ENCODE measurements around the gene MYADM. TPM values are rescaled to one million over a fixed set of nuclear protein-coding genes. Genes with fewer than 3 reads are reported as not detected.

MYADM gene
- total and polyA plus RNA-seq, 4 donors = 18.2 to 80.3 (median 36.6) TPM

DNA sequence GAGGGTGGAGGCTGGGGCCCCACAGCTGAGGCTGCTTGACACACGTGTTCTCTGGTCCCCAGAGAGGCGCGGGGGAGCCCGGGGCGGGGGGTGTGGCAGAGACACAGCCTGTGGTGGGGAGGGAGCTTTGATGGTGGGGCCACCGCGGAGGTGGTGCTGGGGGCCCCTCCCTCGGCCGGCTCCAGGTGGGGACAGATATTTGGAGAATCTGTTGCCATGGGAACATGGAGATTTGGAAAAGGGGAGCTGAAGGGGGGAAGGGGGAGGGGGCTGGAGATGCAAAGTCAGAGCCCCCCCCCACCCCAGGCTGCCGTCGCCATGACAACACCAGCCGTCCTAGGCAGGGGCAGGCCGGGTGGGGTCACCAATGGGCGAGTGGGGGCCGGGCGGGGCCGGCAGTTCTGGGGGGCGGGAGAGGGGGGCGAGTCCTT, 15.6 kb downstream of the MYADM start:
- peaks cover 46% of the 10 kb centered on the region for H3K27me3 ChIP-seq (ENCODE audit: control insufficient read depth, insufficient read depth, low read length)
- peaks cover 30% of the 10 kb centered on the region for H3K4me1 ChIP-seq (ENCODE audit: control insufficient read depth, insufficient read depth, low read length)
- WGBS (ENCODE audit: insufficient coverage) = 1% methylated on average over 11 of the region's 19 CpGs
- no peaks in the 10 kb centered on the region for H3K36me3 ChIP-seq (ENCODE audit: control insufficient read depth, insufficient read depth, low read length)
- no peaks in the 10 kb centered on the region for H3K9me3 ChIP-seq (ENCODE audit: control insufficient read depth, insufficient read depth, low read length)
- H3K27ac ChIP-seq (ENCODE audit: low read depth, low read length) = no peak overlapping the region
- H3K4me3 ChIP-seq (ENCODE audit: low read depth, low read length) = no peak overlapping the region
- peak in 1 of 6 donors; percentile 48 for DNase-seq (ENCODE audit: low read depth in 4 of 6, low spot score in 6 of 6)

DNA sequence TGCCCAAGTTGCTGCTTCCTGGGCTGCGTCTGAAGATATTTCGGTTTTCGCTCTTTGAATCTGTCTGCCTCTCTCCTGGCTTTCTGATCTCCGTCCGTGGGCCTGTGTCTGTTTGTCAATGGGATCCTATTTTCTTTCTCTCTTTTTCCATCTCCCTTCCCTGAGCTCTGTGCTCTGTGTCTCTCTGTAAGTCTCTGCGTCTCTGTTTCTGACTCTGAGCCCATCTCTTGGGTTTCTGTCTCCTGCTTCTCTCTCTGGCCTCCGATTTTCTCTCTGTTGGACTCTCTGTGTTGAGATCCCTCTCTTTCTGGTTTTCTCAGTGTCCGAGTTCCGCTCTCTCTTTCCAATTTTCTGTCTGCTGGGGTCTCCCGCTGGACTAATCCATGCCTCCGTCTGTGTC, 16.1 kb downstream of the MYADM start:
- Histone ChIP-seq H3K36me3 (ENCODE audit: control insufficient read depth, insufficient read depth, low read length) (no peaks in the 10 kb centered on the region), H3K4me3 (ENCODE audit: low read depth, low read length) (no peak overlapping the region), H3K27me3 (ENCODE audit: control insufficient read depth, insufficient read depth, low read length) (peaks cover 46% of the 10 kb centered on the region), H3K9me3 (ENCODE audit: control insufficient read depth, insufficient read depth, low read length) (no peaks in the 10 kb centered on the region), H3K27ac (ENCODE audit: low read depth, low read length) (no peak overlapping the region), H3K4me1 (ENCODE audit: control insufficient read depth, insufficient read depth, low read length) (peaks cover 29% of the 10 kb centered on the region)
- 12% methylated on average over 11 of the region's 11 CpGs for WGBS (ENCODE audit: insufficient coverage)
- no peak for DNase-seq (ENCODE audit: low read depth in 4 of 6, low spot score in 6 of 6)

DNA sequence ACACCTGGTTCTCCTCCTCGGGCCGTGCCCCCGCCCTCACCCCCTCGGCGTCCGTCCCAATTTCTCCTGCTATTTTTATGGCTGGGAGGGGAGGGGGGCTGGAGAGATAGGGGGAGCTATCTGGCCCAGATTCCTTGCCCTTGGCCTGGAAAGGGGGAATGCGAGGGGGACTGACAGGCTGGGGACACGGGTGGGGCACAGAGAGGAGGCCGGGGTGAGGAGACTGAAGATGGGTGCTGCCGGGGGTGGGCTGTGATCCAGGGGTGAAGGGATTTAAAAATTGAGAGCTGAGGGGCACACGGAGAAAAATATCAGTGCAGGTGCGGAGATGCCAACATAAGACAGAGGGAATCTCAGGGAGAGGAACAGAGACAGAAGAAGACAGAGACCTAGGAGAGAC, 16.6 kb downstream of the MYADM start:
- WGBS (ENCODE audit: insufficient coverage) = 35% methylated on average over 10 of the region's 12 CpGs
- no peaks in the 10 kb centered on the region for H3K9me3 ChIP-seq (ENCODE audit: control insufficient read depth, insufficient read depth, low read length)
- H3K27me3 ChIP-seq (ENCODE audit: control insufficient read depth, insufficient read depth, low read length) = peaks cover 46% of the 10 kb centered on the region
- no peaks in the 10 kb centered on the region for H3K36me3 ChIP-seq (ENCODE audit: control insufficient read depth, insufficient read depth, low read length)
- H3K27ac ChIP-seq (ENCODE audit: low read depth, low read length) = no peak overlapping the region
- H3K4me3 ChIP-seq (ENCODE audit: low read depth, low read length) = no peak overlapping the region
- no peak for DNase-seq (ENCODE audit: low read depth in 4 of 6, low spot score in 6 of 6)
- H3K4me1 ChIP-seq (ENCODE audit: control insufficient read depth, insufficient read depth, low read length) = peaks cover 24% of the 10 kb centered on the region

DNA sequence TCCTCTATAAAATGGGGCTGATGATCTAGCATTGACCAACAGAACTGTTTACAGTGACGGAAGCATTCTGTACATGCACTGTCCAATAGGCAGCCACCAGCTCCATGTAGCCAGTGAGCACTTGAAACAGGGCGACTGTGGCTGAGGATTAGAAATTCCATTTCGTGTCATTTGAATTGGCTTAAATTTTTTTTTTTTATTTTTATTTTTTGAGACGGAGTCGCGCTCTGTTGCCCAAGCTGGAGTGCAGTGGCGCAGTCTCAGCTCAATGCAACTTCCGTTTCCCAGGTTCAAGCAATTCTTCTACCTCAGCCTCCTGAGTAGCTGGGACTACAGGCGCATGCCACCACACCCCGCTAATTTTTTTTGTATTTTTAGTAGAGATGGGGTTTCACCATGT, 17.4 kb downstream of the MYADM start:
- H3K27ac ChIP-seq (ENCODE audit: low read depth, low read length) = no peak overlapping the region

DNA sequence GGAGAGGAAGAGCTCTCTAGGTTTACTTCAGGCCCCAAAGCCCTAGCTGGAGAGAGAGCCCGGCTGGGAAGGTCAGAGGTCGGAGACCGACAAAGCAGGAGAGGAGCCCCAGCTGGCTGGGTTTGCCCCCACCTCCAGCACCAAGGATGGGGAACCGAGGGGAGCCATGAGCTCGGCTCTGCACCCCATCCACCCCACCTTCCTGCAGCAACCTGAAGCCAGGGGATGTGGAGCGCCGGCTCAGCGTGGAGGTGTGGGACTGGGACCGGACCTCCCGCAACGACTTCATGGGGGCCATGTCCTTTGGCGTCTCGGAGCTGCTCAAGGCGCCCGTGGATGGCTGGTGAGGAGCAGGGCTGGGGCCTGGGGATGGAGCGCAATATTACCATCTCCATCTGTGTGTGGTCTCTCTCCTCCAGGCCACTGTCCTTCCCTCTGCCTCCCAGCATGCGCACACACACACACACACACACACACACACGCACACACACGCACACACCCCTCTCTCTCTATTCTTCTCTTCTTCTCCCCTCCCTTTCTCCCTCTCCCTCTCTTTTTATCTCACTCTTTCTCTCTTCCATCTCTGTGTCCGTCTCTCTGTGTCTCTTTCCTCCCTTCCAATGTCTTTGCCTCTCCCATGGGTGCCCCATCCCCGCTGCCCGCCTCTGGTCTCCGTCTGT, 24.8 kb downstream of the MYADM start:
- DNase-seq (ENCODE audit: low read depth in 4 of 6, low spot score in 6 of 6) = no peak
- no peaks in the 10 kb centered on the region for H3K27me3 ChIP-seq (ENCODE audit: control insufficient read depth, insufficient read depth, low read length)
- no peak overlapping the region for H3K27ac ChIP-seq (ENCODE audit: low read depth, low read length)

More for the DNA sequence above, 17.4 kb downstream of the MYADM start:
- no peaks in the 10 kb centered on the region for H3K36me3 ChIP-seq (ENCODE audit: control insufficient read depth, insufficient read depth, low read length)
- DNase-seq (ENCODE audit: low read depth in 4 of 6, low spot score in 6 of 6) = no peak
- 93% methylated on average over 6 of the region's 10 CpGs for WGBS (ENCODE audit: insufficient coverage)
- peaks cover 46% of the 10 kb centered on the region for H3K27me3 ChIP-seq (ENCODE audit: control insufficient read depth, insufficient read depth, low read length)
- peaks cover 31% of the 10 kb centered on the region for H3K4me1 ChIP-seq (ENCODE audit: control insufficient read depth, insufficient read depth, low read length)
- H3K4me3 ChIP-seq (ENCODE audit: low read depth, low read length) = no peak overlapping the region
- H3K9me3 ChIP-seq (ENCODE audit: control insufficient read depth, insufficient read depth, low read length) = no peaks in the 10 kb centered on the region

DNA sequence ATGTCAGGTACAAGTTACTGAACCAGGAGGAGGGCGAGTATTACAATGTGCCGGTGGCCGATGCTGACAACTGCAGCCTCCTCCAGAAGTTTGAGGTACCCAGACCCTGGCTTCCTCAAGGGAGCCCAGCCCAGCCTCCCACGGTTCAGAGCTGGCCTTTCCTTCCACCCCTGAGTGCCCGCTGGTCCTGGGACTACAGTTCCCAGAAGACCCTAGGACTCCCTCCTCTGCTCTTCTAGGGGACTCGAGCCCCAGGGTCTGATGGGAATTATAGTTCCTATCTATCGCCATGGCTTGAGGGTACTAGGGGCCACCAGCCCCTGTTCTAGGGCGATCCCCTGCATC, 25.3 kb downstream of the MYADM start:
- peaks cover 2% of the 10 kb centered on the region for H3K27me3 ChIP-seq (ENCODE audit: control insufficient read depth, insufficient read depth, low read length)
- H3K4me3 ChIP-seq (ENCODE audit: low read depth, low read length) = no peak overlapping the region
- H3K4me1 ChIP-seq (ENCODE audit: control insufficient read depth, insufficient read depth, low read length) = peaks cover 8% of the 10 kb centered on the region
- DNase-seq (ENCODE audit: low read depth in 4 of 6, low spot score in 6 of 6) = peak in 1 of 6 donors; percentile 59
- H3K9me3 ChIP-seq (ENCODE audit: control insufficient read depth, insufficient read depth, low read length) = no peaks in the 10 kb centered on the region
- H3K36me3 ChIP-seq (ENCODE audit: control insufficient read depth, insufficient read depth, low read length) = no peaks in the 10 kb centered on the region
- WGBS (ENCODE audit: insufficient coverage) = 68% methylated on average over 6 of the region's 8 CpGs
- no peak overlapping the region for H3K27ac ChIP-seq (ENCODE audit: low read depth, low read length)

More for the DNA sequence above, 24.8 kb downstream of the MYADM start:
- Histone ChIP-seq H3K4me3 (ENCODE audit: low read depth, low read length) (no peak overlapping the region), H3K9me3 (ENCODE audit: control insufficient read depth, insufficient read depth, low read length) (no peaks in the 10 kb centered on the region), H3K36me3 (ENCODE audit: control insufficient read depth, insufficient read depth, low read length) (no peaks in the 10 kb centered on the region), H3K4me1 (ENCODE audit: control insufficient read depth, insufficient read depth, low read length) (peaks cover 8% of the 10 kb centered on the region)
- 78% methylated on average over 22 of the region's 23 CpGs for WGBS (ENCODE audit: insufficient coverage)

DNA sequence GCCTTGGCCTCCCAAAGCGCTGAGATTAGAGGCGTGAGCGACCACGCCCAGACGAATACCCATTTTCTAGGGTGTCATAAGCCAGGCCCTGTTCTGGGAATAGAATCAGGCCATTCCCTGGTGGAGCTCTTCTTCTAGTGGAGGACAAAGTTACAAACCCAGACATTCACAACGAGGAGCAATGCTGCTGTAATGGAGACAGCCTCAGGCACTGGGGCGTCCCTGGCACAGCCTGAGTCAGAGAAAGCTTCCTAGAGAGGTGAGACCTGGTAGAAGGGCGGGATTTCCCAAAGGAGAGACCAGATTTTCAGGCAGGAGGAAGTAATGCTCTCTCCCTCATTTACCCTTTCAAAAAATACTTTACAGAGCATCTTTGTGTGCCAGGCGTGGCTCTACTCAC, 27.0 kb downstream of the MYADM start:
- Histone ChIP-seq H3K9me3 (ENCODE audit: control insufficient read depth, insufficient read depth, low read length) (no peaks in the 10 kb centered on the region), H3K27ac (ENCODE audit: low read depth, low read length) (no peak overlapping the region), H3K4me1 (ENCODE audit: control insufficient read depth, insufficient read depth, low read length) (peaks cover 10% of the 10 kb centered on the region), H3K27me3 (ENCODE audit: control insufficient read depth, insufficient read depth, low read length) (peaks cover 13% of the 10 kb centered on the region), H3K36me3 (ENCODE audit: control insufficient read depth, insufficient read depth, low read length) (no peaks in the 10 kb centered on the region), H3K4me3 (ENCODE audit: low read depth, low read length) (no peak overlapping the region)
- no peak for DNase-seq (ENCODE audit: low read depth in 4 of 6, low spot score in 6 of 6)
- WGBS (ENCODE audit: insufficient coverage) = 98% methylated on average over 5 of the region's 9 CpGs

DNA sequence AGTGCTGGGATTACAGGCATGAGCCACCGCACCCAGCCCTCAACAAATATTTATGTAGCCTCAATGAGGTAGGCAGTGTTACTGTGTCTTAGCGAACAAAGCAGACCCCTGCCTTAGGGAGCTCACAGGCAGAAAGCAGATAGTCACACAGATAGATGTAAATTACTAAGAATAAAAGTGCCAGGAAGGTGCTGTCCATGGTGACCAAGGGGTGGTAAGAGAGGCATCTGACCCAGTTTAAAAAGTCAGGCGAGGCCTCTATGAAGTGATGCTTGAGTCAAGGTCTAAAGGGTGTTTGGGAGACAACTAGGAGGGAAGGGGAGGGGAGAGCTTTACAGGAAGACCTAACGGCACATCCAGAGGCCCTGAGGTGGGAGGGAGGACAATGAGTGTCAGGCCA, 29.0 kb downstream of the MYADM start:
- H3K36me3 ChIP-seq (ENCODE audit: control insufficient read depth, insufficient read depth, low read length) = peaks cover 4% of the 10 kb centered on the region
- 43% methylated on average over 2 of the region's 4 CpGs for WGBS (ENCODE audit: insufficient coverage)
- peaks cover 13% of the 10 kb centered on the region for H3K27me3 ChIP-seq (ENCODE audit: control insufficient read depth, insufficient read depth, low read length)
- peaks cover 6% of the 10 kb centered on the region for H3K4me1 ChIP-seq (ENCODE audit: control insufficient read depth, insufficient read depth, low read length)
- H3K27ac ChIP-seq (ENCODE audit: low read depth, low read length) = no peak overlapping the region
- no peak overlapping the region for H3K4me3 ChIP-seq (ENCODE audit: low read depth, low read length)
- no peak for DNase-seq (ENCODE audit: low read depth in 4 of 6, low spot score in 6 of 6)
- no peaks in the 10 kb centered on the region for H3K9me3 ChIP-seq (ENCODE audit: control insufficient read depth, insufficient read depth, low read length)

DNA sequence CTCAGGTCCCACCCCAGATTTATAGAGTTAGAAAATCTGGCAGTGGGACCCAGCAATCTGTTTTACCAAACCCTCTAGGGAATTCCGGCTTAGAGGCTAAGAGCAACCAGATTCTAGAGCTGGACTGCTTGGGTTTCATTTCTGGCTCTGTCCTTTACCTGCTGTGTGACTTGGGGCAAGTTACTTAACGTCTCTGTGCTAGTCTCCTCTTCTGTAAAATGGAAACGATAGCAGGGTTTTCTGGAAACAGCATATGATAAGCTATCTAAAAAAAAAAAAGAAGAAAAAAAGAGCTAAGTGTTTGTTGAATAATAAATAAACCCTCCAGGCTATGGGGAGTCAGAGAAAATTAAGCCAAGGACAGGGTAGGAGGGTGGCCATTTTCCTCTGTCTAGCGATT, 29.8 kb downstream of the MYADM start:
- WGBS (ENCODE audit: insufficient coverage) = no CpG with 5 or more reads among the region's 4 CpGs
- peaks cover 4% of the 10 kb centered on the region for H3K36me3 ChIP-seq (ENCODE audit: control insufficient read depth, insufficient read depth, low read length)
- H3K9me3 ChIP-seq (ENCODE audit: control insufficient read depth, insufficient read depth, low read length) = no peaks in the 10 kb centered on the region
- no peak overlapping the region for H3K27ac ChIP-seq (ENCODE audit: low read depth, low read length)
- H3K4me1 ChIP-seq (ENCODE audit: control insufficient read depth, insufficient read depth, low read length) = peaks cover 6% of the 10 kb centered on the region
- no peak overlapping the region for H3K4me3 ChIP-seq (ENCODE audit: low read depth, low read length)
- H3K27me3 ChIP-seq (ENCODE audit: control insufficient read depth, insufficient read depth, low read length) = peaks cover 13% of the 10 kb centered on the region
- DNase-seq (ENCODE audit: low read depth in 4 of 6, low spot score in 6 of 6) = no peak

DNA sequence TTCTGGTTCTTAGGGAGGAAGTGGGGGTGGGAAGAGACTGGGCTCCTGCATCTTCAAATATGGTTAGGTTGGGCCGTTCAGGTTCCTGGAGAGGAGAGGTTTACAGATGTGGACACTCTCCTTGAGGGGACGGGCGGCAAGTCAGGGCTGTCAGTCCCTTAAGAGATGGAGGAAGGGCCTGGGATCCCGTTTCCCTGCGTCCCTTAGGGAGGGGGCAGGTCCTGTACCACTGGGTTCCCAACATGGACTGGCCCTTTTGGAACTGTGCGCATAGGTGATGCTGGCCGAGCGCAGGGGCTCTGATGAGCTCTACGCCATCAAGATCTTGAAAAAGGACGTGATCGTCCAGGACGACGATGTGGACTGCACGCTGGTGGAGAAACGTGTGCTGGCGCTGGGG, 30.5 kb downstream of the MYADM start:
- H3K4me3 ChIP-seq (ENCODE audit: low read depth, low read length) = no peak overlapping the region
- H3K9me3 ChIP-seq (ENCODE audit: control insufficient read depth, insufficient read depth, low read length) = no peaks in the 10 kb centered on the region
- H3K27me3 ChIP-seq (ENCODE audit: control insufficient read depth, insufficient read depth, low read length) = peaks cover 13% of the 10 kb centered on the region
- DNase-seq (ENCODE audit: low read depth in 4 of 6, low spot score in 6 of 6) = no peak
- H3K36me3 ChIP-seq (ENCODE audit: control insufficient read depth, insufficient read depth, low read length) = peaks cover 4% of the 10 kb centered on the region
- 13% methylated on average over 9 of the region's 16 CpGs for WGBS (ENCODE audit: insufficient coverage)
- H3K4me1 ChIP-seq (ENCODE audit: control insufficient read depth, insufficient read depth, low read length) = peaks cover 6% of the 10 kb centered on the region
- H3K27ac ChIP-seq (ENCODE audit: low read depth, low read length) = no peak overlapping the region
